SKM-1 (cell line): ENCODE measurements around the gene RDH16.
"Not testable (repeated sequence)": the region's sequence is repeated elsewhere in the genome, so short reads cannot be mapped to it uniquely, and the experiment has no call there.

Experiments used
- DNase-seq: peaks from one replicate; lab custom pipeline; 2025; ENCODE audit not compliant: unreplicated experiment; lab: John Stamatoyannopoulos, UW

RDH16 gene

DNA sequence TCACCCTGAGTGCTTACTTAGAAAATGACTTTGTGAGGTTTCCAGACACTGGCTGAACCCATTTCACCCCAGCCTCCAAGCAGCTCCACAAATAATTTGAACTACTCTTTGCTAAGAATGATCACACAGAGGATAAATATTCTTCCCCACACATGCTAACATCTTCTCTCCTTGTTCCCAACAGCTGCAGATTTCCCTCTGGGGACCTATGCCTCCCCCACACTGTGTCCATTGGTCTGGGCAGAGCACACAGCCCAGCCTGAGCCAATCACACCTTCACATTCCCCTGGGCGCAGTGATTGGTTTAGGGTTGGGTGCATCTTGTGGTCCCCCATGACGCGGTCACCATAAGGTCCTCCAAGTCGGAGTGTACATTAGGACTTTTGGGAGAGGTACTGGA, 30.1 kb downstream of the RDH16 start:
- DNase-seq, result no peak

DNA sequence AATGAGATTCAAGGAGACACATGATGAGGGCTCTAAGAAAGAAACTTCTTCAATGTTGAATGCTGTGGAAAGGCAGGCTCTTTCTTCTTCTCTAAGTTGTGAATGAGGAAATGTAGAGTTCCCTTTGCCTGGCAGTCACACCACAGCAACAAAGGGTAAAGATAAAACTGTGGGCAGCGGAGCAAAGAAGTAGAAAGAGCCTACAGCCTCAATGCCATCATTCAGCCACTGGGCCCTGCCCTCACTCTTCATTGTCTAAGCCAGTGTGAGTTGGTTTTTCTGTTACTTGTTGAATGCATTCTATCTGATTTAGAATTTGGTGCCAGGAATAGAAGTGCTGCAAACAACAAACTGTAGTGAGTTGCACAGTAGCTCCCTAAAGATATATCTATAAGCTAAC, 35.4 kb downstream of the RDH16 start:
- peak; percentile 1 for DNase-seq

DNA sequence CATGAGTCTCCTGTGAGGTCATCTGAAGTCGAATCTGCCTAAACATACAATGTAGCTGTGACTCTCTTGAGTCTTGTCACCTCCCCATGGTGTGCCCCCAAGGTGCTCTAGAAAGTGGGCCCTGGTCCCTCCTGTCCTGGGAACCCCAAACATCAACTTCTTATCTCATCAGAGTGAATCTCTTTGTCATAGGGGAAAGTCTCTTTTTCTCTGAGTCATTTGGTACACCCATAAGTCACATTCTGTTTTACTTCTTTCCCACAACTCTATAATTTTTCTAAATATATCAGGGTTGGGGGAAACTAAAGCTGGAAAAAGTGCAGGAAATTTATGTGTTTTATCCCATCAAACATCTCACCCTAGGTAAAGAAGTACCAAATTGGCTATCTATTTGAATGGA, 36.1 kb downstream of the RDH16 start:
- DNase-seq, result no peak

DNA sequence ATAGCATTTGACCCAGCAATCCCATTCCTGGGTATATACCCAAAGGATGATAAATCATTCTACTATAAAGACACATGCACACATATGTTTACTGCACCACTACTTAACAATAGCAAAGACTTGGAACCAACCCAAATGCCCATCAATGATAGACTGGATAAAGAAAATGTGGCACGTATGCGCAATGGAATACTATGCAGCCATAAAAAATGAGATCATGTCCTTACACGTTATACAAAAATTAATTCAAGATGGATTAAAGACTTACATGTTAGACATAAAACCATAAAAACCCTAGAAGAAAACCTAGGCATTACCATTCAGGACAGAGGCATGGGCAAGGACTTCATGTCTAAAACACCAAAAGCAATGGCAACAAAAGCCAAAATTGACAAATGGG, 39.3 kb downstream of the RDH16 start:
- DNase-seq, result not testable (repeated sequence)

DNA sequence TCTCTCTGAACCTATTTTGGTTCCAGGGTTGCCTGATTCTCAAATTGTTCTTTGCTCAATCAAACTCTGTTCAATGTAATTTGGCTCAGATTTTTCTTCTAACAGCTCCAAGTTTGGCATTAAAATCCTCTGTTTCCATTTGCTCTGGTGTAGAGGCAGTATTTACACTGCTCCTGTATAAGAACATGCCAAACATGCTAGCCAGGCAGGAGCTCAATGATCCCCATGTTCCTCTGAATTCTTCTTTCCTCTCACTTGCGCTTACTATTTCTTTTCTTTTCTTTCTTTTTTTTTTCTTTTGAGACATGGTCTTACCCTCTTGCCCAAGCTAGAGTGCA, 40.4 kb downstream of the RDH16 start:
- DNase-seq, result no peak

DNA sequence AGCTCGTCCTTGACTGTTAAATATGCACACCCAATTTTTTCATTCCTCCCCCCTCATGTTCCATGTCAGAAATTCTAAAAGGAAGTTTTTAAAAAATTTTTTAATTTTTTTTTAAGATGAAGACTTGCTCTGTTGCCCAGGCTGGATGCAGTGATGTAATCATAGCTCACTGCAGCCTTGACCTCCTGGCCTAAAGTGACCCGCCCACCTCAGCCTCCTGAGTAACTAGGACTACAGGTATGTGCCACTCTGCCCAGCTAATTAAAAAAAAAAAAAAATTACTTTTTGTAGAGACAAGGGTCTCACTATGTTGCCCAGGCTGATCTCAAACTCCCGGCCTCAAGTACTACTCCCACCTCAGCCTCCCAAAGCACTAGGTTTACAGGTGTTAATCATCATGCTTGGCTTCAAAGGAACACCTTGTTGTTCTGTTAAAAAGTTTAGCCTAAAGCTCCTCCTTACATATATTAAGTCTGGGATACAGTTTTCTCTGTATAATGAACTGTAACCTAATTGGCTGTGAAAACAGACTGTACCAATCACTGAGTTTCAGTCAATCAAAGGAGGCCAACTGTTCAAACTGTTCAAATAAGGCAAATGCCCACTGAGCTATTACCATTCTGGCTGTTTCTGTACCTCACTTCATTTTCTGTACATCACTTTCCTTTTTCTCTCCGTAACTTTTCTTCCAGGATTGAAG, 41.0 kb downstream of the RDH16 start:
- DNase-seq, result no peak

DNA sequence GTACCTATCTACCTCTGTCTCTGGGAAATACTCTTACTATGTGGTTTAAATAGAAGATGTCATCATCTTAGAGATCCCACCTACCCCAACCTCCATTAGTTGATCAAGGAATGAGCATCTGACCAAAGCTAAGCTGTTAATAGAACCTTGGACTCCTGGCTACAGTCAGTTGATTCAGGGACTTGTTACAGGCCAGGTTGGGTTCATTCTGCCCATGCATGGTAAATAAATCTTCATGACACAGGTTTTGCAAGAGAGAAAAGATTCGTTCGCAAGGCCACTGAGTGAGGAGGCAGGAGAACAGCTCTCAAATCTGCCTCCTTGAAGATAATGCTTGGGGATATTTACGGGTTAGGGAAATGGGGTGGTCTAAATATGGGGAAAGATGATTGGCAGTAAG, 42.7 kb downstream of the RDH16 start:
- no peak for DNase-seq

DNA sequence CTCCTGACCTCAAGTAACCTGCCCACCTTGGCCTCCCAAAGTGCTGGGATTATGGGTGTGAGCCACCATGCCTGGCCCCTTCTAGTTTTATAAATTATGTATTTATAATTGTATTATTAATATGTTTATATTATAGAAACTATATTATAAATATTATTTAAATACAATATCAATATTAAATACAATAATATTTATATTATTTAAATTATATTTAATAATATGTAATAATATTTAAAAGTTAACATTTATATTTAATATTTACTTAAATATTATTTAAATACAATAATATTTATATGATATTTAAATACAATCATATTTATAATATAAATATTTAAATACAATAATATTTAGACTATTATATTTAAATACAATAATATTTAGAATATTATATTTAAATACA, 43.2 kb downstream of the RDH16 start:
- no peak for DNase-seq

DNA sequence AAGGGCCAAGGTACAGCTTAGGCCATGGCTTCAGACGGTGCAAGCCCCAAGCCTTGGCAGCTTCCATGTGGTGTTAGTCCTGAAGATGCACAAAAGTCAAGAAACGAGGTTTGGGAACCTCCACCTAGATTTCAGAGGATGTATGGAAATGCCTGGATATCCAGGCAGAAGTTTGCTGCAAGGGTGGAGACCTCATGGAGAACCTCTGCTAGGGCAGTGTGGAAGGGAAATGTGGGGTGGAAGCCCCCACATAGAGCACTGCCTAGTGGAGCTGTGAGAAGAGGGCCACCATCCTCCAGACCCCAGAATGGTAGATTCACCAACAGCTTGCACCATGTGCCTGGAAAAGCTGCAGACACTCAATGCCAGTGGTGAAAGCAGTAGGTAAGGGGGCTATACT, 48.0 kb downstream of the RDH16 start:
- DNase-seq, result not testable (repeated sequence)

DNA sequence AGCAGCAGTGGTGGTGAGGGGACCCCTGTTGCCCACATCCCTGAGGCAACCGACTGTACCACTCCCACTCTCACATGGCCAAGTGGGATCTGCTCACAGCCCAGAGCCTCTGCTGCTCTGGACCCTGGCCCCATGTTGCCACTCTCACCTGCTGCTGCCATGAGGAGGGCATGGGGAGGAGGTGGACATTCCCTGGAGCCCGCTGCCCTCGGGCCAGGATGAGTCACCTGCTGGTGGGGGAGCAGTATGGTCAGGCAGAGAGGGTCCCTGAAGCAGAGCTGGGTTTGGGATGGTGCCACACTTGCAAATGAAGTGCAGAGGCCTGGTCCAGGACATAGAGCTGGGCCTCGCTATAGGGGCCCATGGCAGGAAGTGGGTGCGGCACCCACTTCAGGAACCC, 49.3 kb downstream of the RDH16 start:
- no peak for DNase-seq

DNA sequence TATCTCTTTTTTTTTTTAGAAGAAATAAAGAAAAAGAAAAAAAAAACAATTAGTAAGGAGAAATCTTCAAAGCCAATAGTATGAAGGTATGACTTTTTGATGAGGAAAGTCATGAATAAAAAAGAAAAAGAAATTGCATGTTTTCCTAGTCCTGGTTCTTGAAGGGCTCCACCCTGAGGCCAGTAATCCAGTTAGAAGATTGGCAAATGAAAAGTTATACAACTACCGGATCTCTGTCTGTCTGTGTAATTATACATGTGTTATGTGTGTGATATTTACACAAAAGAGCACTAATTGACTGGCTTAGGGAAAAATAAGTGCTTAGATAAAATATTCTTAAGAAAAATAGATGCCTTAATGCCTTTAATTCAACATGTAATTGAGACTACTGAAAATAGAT, 51.6 kb downstream of the RDH16 start:
- DNase-seq, result no peak

DNA sequence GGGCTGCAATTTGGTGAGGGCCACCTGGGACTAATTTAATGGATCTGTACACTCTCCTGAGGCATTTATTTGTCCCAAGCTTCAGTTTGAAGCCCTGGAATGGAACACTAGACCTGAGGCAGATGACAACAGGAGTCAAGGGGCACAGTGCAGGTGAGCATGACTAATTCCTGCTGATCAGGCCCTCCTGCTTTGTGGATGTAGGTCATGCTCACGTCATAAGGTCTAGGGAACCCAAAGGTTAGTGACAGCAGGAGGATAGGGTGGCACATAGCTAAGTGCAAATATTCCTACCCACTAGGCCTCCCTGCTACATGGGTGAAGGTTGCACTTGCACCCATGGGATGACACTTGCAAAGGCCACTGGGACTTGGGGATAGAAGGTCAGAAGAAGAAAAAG, 54.0 kb downstream of the RDH16 start:
- no peak for DNase-seq
